Measurements from ENCODE around the gene ARHGAP40. TPM values are rescaled to one million over a fixed set of nuclear protein-coding genes. Genes with fewer than 3 reads are reported as not detected.
A peak's percentile ranks its signal among the peaks of the same experiment; 100 is the strongest.

The ARHGAP40 gene
- total and polyA plus RNA-seq, 2 of the 13 experiments (the other 11 are each of a cell fraction or from before 2014, with no cell fraction given) = 0.75 to 2.1 TPM

- TF ChIP-seq HES4 (CRISPR knock-in tag; IDR thresholded peaks at IDR 0.05; ENCODE audit: borderline replicate concordance) (peak; percentile 24; the same call in 1 of the 2 replicates), DNMT1 (CRISPR knock-in tag; IDR thresholded peaks at IDR 0.05) (0 out of 2 replicates have a peak, but pooled peaks have one; percentile 37), PRMT3 (CRISPR knock-in tag; IDR thresholded peaks at IDR 0.05; ENCODE audit: borderline replicate concordance, low read depth) (no peak), DMAP1 (CRISPR knock-in tag; IDR thresholded peaks at IDR 0.05) (no peak), HNRNPL (IDR thresholded peaks at IDR 0.05; ENCODE audit: low read depth, low read length) (no peak), ZNF569 (CRISPR knock-in tag; IDR thresholded peaks at IDR 0.05; ENCODE audit: borderline replicate concordance) (0 out of 2 replicates have a peak, but pooled peaks have one; percentile 5), ZNF343 (CRISPR knock-in tag; IDR thresholded peaks at IDR 0.05) (0 out of 2 replicates have a peak, but pooled peaks have one; percentile 5), TMF1 (CRISPR knock-in tag; IDR thresholded peaks at IDR 0.05; ENCODE audit: low read depth) (peak; percentile 60), MAFF (IDR thresholded peaks at IDR 0.05; ENCODE audit: low read depth, low read length) (no peak), LBX2 (CRISPR knock-in tag; IDR thresholded peaks at IDR 0.05; ENCODE audit: borderline replicate concordance) (0 out of 2 replicates have a peak, but pooled peaks have one; percentile 84), MXD1 (CRISPR knock-in tag; IDR thresholded peaks at IDR 0.05) (0 out of 2 replicates have a peak, but pooled peaks have one; percentile 28), ZNF333 (CRISPR knock-in tag; IDR thresholded peaks at IDR 0.05; ENCODE audit: borderline replicate concordance) (0 out of 2 replicates have a peak, but pooled peaks have one; percentile 27), EZH2 (conservative IDR thresholded peaks at IDR 0.05; ENCODE audit: low read depth, low read length) (no peak), KDM6A (CRISPR knock-in tag; IDR thresholded peaks at IDR 0.05; ENCODE audit: low read depth) (no peak), ZNF687 (CRISPR knock-in tag; IDR thresholded peaks at IDR 0.05) (peak; percentile 83; the same call in 1 of the 2 replicates), ZNF556 (CRISPR knock-in tag; IDR thresholded peaks at IDR 0.05; ENCODE audit: borderline replicate concordance) (no peak), HOXA7 (CRISPR knock-in tag; IDR thresholded peaks at IDR 0.05) (no peak), TCF12 (IDR thresholded peaks at IDR 0.05) (no peak), TCF12 (CRISPR knock-in tag; IDR thresholded peaks at IDR 0.05) (peak; percentile 11; the same call in 1 of the 2 replicates), ZNF501 (CRISPR knock-in tag; IDR thresholded peaks at IDR 0.05) (peak; percentile 45; the same call in 1 of the 2 replicates), ZNF781 (CRISPR knock-in tag; IDR thresholded peaks at IDR 0.05; ENCODE audit: borderline replicate concordance, not compliant biosample characterization) (peak; percentile 71), ZBTB21 (CRISPR knock-in tag; IDR thresholded peaks at IDR 0.05) (no peak)
- TF ChIP-seq, protein P1, sequence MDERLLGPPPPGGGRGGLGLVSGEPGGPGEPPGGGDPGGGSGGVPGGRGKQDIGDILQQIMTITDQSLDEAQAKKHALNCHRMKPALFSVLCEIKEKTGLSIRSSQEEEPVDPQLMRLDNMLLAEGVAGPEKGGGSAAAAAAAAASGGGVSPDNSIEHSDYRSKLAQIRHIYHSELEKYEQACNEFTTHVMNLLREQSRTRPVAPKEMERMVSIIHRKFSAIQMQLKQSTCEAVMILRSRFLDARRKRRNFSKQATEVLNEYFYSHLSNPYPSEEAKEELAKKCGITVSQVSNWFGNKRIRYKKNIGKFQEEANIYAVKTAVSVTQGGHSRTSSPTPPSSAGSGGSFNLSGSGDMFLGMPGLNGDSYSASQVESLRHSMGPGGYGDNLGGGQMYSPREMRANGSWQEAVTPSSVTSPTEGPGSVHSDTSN (CRISPR knock-in tag; IDR thresholded peaks at IDR 0.05) = 0 out of 2 replicates have a peak, but pooled peaks have one; percentile 27
Observed at GRCh38 chr20:38586181-38586525, 15.5 kb upstream of the ARHGAP40 start (continued).
